SK-N-SH (cell line): ENCODE measurements around the gene SPATA20. TPM values are rescaled to one million over a fixed set of nuclear protein-coding genes. Genes with fewer than 3 reads are reported as not detected.

Source experiments
- CTCF ChIA-PET: fragments of 300-600, 350-600 bp; formaldehyde crosslinking; extraction: SDS; loops from one replicate; lab custom pipeline; 2021; lab: Yijun Ruan, JAX
- POLR2A ChIA-PET: fragments of 350-600 bp; sonication (Branson Sonifier 250); formaldehyde crosslinking; extraction: SDS; loops from one replicate; lab custom pipeline; 2020; ENCODE audit warnings: antibody characterized with exemption, inconsistent platforms; lab: Yijun Ruan, JAX
- DNase-seq: peaks from one replicate; pipeline ENCODE4 v3.0.0; 2012
- H2AFZ ChIP-seq: fragments of 200-600 bp; sonication (generic); 2 replicates; pipeline ENCODE4 v1.8.1; 2016; ENCODE audit warnings: antibody characterized with exemption, mild to moderate bottlenecking, low read depth
- H3F3A ChIP-seq: fragments of 200-600 bp; sonication (generic); replicated peaks from 2 replicates; pipeline ENCODE3; 2016; ENCODE audit warnings: antibody characterized with exemption, mild to moderate bottlenecking; ENCODE audit not compliant: insufficient read depth
- H3K27ac ChIP-seq, 2 experiments: fragments of 200-500 bp in 1 of 2; fragments of 200-600 bp in 1 of 2; sonication (Bioruptor generic) in 1 of 2; sonication (generic), shearing (Covaris generic) in 1 of 2; 2 replicates each; pipeline versions ENCODE4 v1.5.1 to v1.6.1; 2014 to 2016; ENCODE audit warnings: low read depth in 2 of 2, inconsistent platforms in 1 of 2, low read length in 1 of 2, mild to moderate bottlenecking in 1 of 2, mixed read lengths in 1 of 2
- H3K27me3 ChIP-seq: fragments of 200-600 bp; sonication (generic), shearing (Covaris generic); 2 replicates; pipeline ENCODE4 v1.6.1; 2016; ENCODE audit warnings: mixed run types; ENCODE audit not compliant: insufficient read depth
- H3K36me3 ChIP-seq, 2 experiments: fragments of 200-500 bp in 1 of 2; fragments of 200-600 bp in 1 of 2; sonication (Bioruptor generic) in 1 of 2; sonication (generic) in 1 of 2; replicated peaks in 1 of 2; 2 replicates each; pipeline versions ENCODE3 to v1.5.1; 2014 to 2016; ENCODE audit warnings: low read length in 1 of 2, mild to moderate bottlenecking in 1 of 2; ENCODE audit not compliant: insufficient read depth in 2 of 2, control insufficient read depth in 1 of 2
- H3K4me1 ChIP-seq, 2 experiments: fragments of 200-500 bp in 1 of 2; fragments of 200-600 bp in 1 of 2; sonication (Bioruptor generic) in 1 of 2; sonication (generic), shearing (Covaris generic) in 1 of 2; 2 replicates each; pipeline versions ENCODE4 v1.5.1 to v1.6.1; 2014 to 2016; ENCODE audit warnings: low read depth in 1 of 2, low read length in 1 of 2, mixed run types in 1 of 2; ENCODE audit not compliant: insufficient read depth in 2 of 2, control insufficient read depth in 1 of 2
- H3K4me2 ChIP-seq: fragments of 200-600 bp; sonication (generic), shearing (Covaris generic); 2 replicates; pipeline ENCODE4 v1.6.1; 2017; ENCODE audit warnings: mixed run types
- H3K4me3 ChIP-seq, 2 experiments: fragments of 200-500 bp in 1 of 2; fragments of 200-600 bp in 1 of 2; sonication (Bioruptor generic) in 1 of 2; sonication (generic), shearing (Covaris generic) in 1 of 2; 2 replicates each; pipeline versions ENCODE4 v1.5.1 to v1.8.1; 2014 to 2016; ENCODE audit warnings: low read depth in 2 of 2, inconsistent platforms in 1 of 2, low read length in 1 of 2, mild to moderate bottlenecking in 1 of 2, mixed read lengths in 1 of 2, moderate library complexity in 1 of 2
- H3K79me2 ChIP-seq: fragments of 200-600 bp; sonication (generic); 2 replicates; pipeline ENCODE4 v1.8.1; 2017; ENCODE audit warnings: mild to moderate bottlenecking; ENCODE audit not compliant: insufficient read depth
- H3K9ac ChIP-seq: fragments of 200-600 bp; sonication (generic); 2 replicates; pipeline ENCODE4 v1.6.1; 2017; ENCODE audit warnings: mixed run types
- H3K9me2 ChIP-seq: fragments of 200-600 bp; sonication (generic); 2 replicates; pipeline ENCODE4 v1.6.1; 2017; ENCODE audit warnings: mixed run types
- H3K9me3 ChIP-seq: fragments of 200-600 bp; sonication (generic); 2 replicates; pipeline ENCODE4 v1.6.1; 2017; ENCODE audit warnings: mixed run types, mild to moderate bottlenecking, moderate library complexity
- H4K20me1 ChIP-seq: fragments of 200-600 bp; sonication (generic); 2 replicates; pipeline ENCODE4 v1.6.1; 2017; ENCODE audit warnings: mild to moderate bottlenecking, mixed run types; ENCODE audit not compliant: insufficient read depth
- CHD2 ChIP-seq: fragments of 150-350 bp; IDR thresholded peaks from 2 replicates; pipeline ENCODE4 v1.6.1; 2018; ENCODE audit warnings: low read length; ENCODE audit not compliant: partially characterized antibody
- FOXJ3 ChIP-seq: sonication (generic); formaldehyde crosslinking; IDR thresholded peaks from 2 replicates; pipeline ENCODE4 v1.5.1; 2020; ENCODE audit warnings: mild to moderate bottlenecking, missing genetic modification reagents
- FOXM1 ChIP-seq: IDR thresholded peaks from 2 replicates; pipeline ENCODE4 v1.4.0; 2012; ENCODE audit warnings: low read depth, mild to moderate bottlenecking
- GABPA ChIP-seq: IDR thresholded peaks from 2 replicates; pipeline ENCODE4 v1.4.0; 2012; ENCODE audit warnings: low read depth, mild to moderate bottlenecking
- GATA2 ChIP-seq: sonication (generic); formaldehyde crosslinking; IDR thresholded peaks from 2 replicates; pipeline ENCODE4 v1.5.0; 2020; ENCODE audit warnings: mild to moderate bottlenecking, missing genetic modification reagents
- MXI1 ChIP-seq: IDR thresholded peaks from 2 replicates; pipeline ENCODE4 v1.6.1; 2012; ENCODE audit warnings: mild to moderate bottlenecking, low read depth, low read length, improper control_type of control experiment
- NFIC ChIP-seq: IDR thresholded peaks from 2 replicates; pipeline ENCODE4 v1.4.0; 2012; ENCODE audit warnings: borderline replicate concordance
- RAD21 ChIP-seq: IDR thresholded peaks from 2 replicates; pipeline ENCODE4 v1.6.1; 2012; ENCODE audit warnings: mild to moderate bottlenecking, low read length
- RCOR1 ChIP-seq: fragments of 150-350 bp; IDR thresholded peaks from 2 replicates; pipeline ENCODE4 v1.6.1; 2017; ENCODE audit warnings: antibody characterized with exemption, low read length
- RFX5 ChIP-seq: IDR thresholded peaks from 2 replicates; pipeline ENCODE4 v1.6.1; 2012; ENCODE audit warnings: mild to moderate bottlenecking, improper control_type of control experiment, low read length
- SMC3 ChIP-seq: IDR thresholded peaks from 2 replicates; pipeline ENCODE4 v1.6.1; 2012; ENCODE audit warnings: low read depth, low read length, improper control_type of control experiment
- YY1 ChIP-seq: IDR thresholded peaks from 2 replicates; pipeline ENCODE4 v1.4.0; 2012; ENCODE audit warnings: low read depth, mild to moderate bottlenecking
- WGBS: methylation state at CpG from one replicate; pipeline ENCODE4 v1.1.6; 2017; ENCODE audit warnings: low lambda C conversion rate; 5-methylcytosine and 5-hydroxymethylcytosine counted together
- polyA plus RNA-seq, 3 experiments: library from polyadenylated mRNA; depleted of rRNA; stranded (reverse); fragments of >200 nt; gene quantifications; 2 replicates each; pipeline ENCODE4 v1.2.3, GENCODE V29; 2012
- TF ChIP-seq, protein P1 (sequence below): IDR thresholded peaks from 2 replicates; pipeline ENCODE4 v1.4.0; 2012; ENCODE audit warnings: low read depth, borderline replicate concordance
- TF ChIP-seq, protein P2 (sequence below): fragments of 200-600 bp; sonication (generic); IDR thresholded peaks from 2 replicates; pipeline ENCODE4 v1.6.1; 2017; ENCODE audit warnings: antibody characterized with exemption, mild to moderate bottlenecking, moderate library complexity

Gene SPATA20
- polyA plus RNA-seq, 1 of the 3 experiments (the other 2 are of a cell fraction), result 92.0 TPM

DNA sequence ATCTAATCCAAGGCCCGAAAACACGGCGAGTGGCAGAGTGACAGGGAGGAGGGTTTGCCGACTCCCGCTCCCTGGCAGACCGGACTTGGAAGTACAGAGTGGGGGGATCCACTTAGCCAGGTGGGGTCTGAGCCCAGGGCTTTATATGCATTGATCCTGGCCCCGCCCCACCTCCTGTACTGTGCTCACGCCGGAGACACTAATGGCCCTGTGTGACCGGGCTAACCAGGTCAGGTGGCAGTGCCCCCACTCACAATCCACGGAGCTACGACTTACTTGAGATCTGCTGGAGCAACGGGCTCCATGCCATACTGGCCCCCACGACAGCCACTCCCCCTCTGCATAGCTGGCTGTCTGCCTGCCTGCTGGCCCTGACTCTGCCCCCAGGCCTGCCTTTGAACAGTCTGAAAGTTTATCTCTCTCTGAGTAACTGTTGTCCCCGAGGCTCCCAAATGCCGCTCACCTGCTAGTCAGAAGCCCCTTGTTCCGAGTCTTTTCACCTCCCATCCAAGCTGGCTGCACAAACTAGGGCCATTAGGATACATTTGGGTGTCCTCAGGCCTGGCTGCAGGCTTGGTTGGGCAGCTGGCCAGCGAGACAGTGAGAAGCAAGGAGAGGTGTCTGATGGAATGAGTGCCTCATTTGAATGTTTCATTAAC, 41.5 kb downstream of the SPATA20 start:
- DNase-seq, result no peak
- Histone ChIP-seq H3K9me3 (no peaks in the 10 kb centered on the region), H2AFZ (no peak overlapping the region), H3K79me2 (no peaks in the 10 kb centered on the region), H3K4me2 (no peak overlapping the region), H4K20me1 (no peaks in the 10 kb centered on the region), H3K4me3 (no peak overlapping the region), H3K9me2 (no peaks in the 10 kb centered on the region), H3F3A (no peaks in the 10 kb centered on the region), H3K4me1 (peaks cover 0 to 62% of the 10 kb centered on the region in 2 experiments; a peak in 1 of 4 replicates), H3K27me3 (peaks cover 16% of the 10 kb centered on the region), H3K9ac (no peak overlapping the region), H3K27ac (no peak overlapping the region), H3K36me3 (no peaks in the 10 kb centered on the region)
- CTCF ChIA-PET, result interaction anchor here (0.6 to 12.9 kb wide), 11 partner anchors 10 to 105 kb away, joined by 3 to 163 read pairs (median 3); no protein-coding TSS in a partner anchor
- no peak for TF ChIP-seq FOXJ3 (CRISPR knock-in tag)
- TF ChIP-seq, protein P1, sequence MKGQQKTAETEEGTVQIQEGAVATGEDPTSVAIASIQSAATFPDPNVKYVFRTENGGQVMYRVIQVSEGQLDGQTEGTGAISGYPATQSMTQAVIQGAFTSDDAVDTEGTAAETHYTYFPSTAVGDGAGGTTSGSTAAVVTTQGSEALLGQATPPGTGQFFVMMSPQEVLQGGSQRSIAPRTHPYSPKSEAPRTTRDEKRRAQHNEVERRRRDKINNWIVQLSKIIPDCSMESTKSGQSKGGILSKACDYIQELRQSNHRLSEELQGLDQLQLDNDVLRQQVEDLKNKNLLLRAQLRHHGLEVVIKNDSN, result no peak
- POLR2A ChIA-PET, result no interaction called here
- 69% methylated on average over 18 of the region's 18 CpGs for WGBS

DNA sequence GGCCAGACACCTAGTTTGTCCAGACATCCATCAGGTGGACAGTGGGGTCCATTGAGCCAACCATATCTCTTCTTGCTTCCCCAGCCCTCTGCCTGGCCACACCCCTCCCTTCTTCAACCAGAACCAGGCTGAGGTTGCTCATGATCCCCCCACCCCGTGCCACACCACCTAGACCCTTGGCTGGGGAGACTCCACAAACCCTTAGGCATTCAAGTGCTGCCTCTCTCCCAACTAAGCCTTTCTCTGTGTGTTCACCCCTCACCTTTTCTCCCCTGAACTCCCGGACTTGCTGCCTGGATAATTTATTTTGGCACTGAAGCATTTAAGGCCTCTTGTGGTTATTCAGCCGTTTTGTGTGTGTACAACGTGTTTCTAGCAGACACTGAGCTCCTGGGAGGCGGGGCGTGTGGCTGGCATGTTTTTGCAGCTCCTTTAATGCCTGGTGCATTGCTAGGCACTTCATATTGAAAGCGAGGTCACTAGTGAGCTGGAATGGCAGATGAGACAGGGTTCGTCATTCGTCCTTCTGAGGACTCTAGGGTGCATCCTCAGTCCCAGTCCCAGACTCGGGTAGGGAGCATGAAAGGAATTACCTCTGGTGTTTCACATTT, 42.2 kb downstream of the SPATA20 start:
- Histone ChIP-seq H3F3A (no peaks in the 10 kb centered on the region), H3K79me2 (no peaks in the 10 kb centered on the region), H3K4me2 (no peak overlapping the region), H3K9ac (no peak overlapping the region), H3K4me3 (no peak overlapping the region), H3K9me3 (no peaks in the 10 kb centered on the region), H3K27ac (no peak overlapping the region), H3K4me1 (peaks cover 0 to 69% of the 10 kb centered on the region in 2 experiments; a peak in 2 of 4 replicates), H2AFZ (no peak overlapping the region), H3K9me2 (no peaks in the 10 kb centered on the region), H4K20me1 (no peaks in the 10 kb centered on the region), H3K36me3 (no peaks in the 10 kb centered on the region), H3K27me3 (peaks cover 12% of the 10 kb centered on the region; the same call in 1 of the 2 replicates)
- DNase-seq, result no peak
- TF ChIP-seq RAD21, result no peak
- TF ChIP-seq GABPA, result no peak
- no peak for TF ChIP-seq CHD2
- TF ChIP-seq YY1, result no peak
- TF ChIP-seq, protein P2, sequence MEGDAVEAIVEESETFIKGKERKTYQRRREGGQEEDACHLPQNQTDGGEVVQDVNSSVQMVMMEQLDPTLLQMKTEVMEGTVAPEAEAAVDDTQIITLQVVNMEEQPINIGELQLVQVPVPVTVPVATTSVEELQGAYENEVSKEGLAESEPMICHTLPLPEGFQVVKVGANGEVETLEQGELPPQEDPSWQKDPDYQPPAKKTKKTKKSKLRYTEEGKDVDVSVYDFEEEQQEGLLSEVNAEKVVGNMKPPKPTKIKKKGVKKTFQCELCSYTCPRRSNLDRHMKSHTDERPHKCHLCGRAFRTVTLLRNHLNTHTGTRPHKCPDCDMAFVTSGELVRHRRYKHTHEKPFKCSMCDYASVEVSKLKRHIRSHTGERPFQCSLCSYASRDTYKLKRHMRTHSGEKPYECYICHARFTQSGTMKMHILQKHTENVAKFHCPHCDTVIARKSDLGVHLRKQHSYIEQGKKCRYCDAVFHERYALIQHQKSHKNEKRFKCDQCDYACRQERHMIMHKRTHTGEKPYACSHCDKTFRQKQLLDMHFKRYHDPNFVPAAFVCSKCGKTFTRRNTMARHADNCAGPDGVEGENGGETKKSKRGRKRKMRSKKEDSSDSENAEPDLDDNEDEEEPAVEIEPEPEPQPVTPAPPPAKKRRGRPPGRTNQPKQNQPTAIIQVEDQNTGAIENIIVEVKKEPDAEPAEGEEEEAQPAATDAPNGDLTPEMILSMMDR, result no peak
- TF ChIP-seq GATA2, result no peak
- TF ChIP-seq NFIC, result no peak
- TF ChIP-seq FOXM1, result no peak
- TF ChIP-seq SMC3, result no peak
- no peak for TF ChIP-seq RFX5
- TF ChIP-seq MXI1, result no peak
- TF ChIP-seq RCOR1, result no peak
- POLR2A ChIA-PET, result no interaction called here
- WGBS, result 78% methylated on average over 10 of the region's 10 CpGs
- CTCF ChIA-PET, result interaction anchor here (0.8 to 12.9 kb wide), 8 partner anchors 13 to 263 kb away, joined by 3 to 163 read pairs (median 4); no protein-coding TSS in a partner anchor
